Osteoblast (primary cell): ENCODE measurements around the gene WFDC9. TPM values are rescaled to one million over a fixed set of nuclear protein-coding genes. Genes with fewer than 3 reads are reported as not detected.
A peak's percentile ranks its signal among the peaks of the same experiment; 100 is the strongest.

ENCODE experiments used
- DNase-seq: peaks from one replicate; pipeline ENCODE4 v3.0.0; 2011; ENCODE audit warnings: low spot score, mixed read lengths; ENCODE audit not compliant: insufficient read length; ENCODE audit errors: missing footprints
- H2AFZ ChIP-seq: 2 replicates; pipeline ENCODE4 v1.6.0; 2011; ENCODE audit warnings: mild to moderate bottlenecking, low read length
- H3K27ac ChIP-seq: 2 replicates; pipeline ENCODE4 v1.5.1; 2011; ENCODE audit warnings: mild to moderate bottlenecking, low read depth, low read length, moderate library complexity
- H3K27me3 ChIP-seq: 2 replicates; pipeline ENCODE4 v1.6.0; 2012; ENCODE audit warnings: mild to moderate bottlenecking, control low read depth, inconsistent platforms, low read length, moderate library complexity; ENCODE audit not compliant: insufficient read depth
- H3K36me3 ChIP-seq: 2 replicates; pipeline ENCODE4 v1.5.1; 2011; ENCODE audit warnings: mild to moderate bottlenecking, low read length, control low read depth, moderate library complexity; ENCODE audit not compliant: insufficient read depth
- H3K4me1 ChIP-seq: 2 replicates; pipeline ENCODE4 v1.5.1; 2011; ENCODE audit warnings: mild to moderate bottlenecking, low read length, control low read depth, moderate library complexity; ENCODE audit not compliant: insufficient read depth
- H3K4me2 ChIP-seq: 2 replicates; pipeline ENCODE4 v1.6.0; 2011; ENCODE audit warnings: mild to moderate bottlenecking, low read length; ENCODE audit not compliant: insufficient read depth
- H3K4me3 ChIP-seq: fragments of 200-600 bp; sonication (generic); 3 replicates; pipeline ENCODE4 v1.5.1; 2012; ENCODE audit warnings: mild to moderate bottlenecking, low read length, inconsistent platforms; ENCODE audit not compliant: insufficient read depth
- H3K79me2 ChIP-seq: 2 replicates; pipeline ENCODE4 v1.6.0; 2012; ENCODE audit warnings: mild to moderate bottlenecking, low read length, control low read depth, inconsistent platforms; ENCODE audit not compliant: insufficient read depth
- H3K9me3 ChIP-seq: 2 replicates; pipeline ENCODE4 v1.5.1; 2011; ENCODE audit warnings: low read depth, low read length, control low read depth
- H4K20me1 ChIP-seq: 2 replicates; pipeline ENCODE4 v1.6.0; 2012; ENCODE audit warnings: mild to moderate bottlenecking, low read length, control low read depth; ENCODE audit not compliant: insufficient read depth
- total RNA-seq: library from RNA; depleted of rRNA; stranded (reverse); fragments of >200 nt; gene quantifications from 2 replicates; pipeline ENCODE4 v1.2.3, GENCODE V29; 2012
- TF ChIP-seq, protein P1 (sequence below): IDR thresholded peaks from 2 replicates; pipeline ENCODE4 v1.5.1; 2011; ENCODE audit warnings: mild to moderate bottlenecking, low read depth, low read length, moderate library complexity; ENCODE audit errors: extremely low read depth

The WFDC9 gene
- total RNA-seq, 1 donor, result not detected

DNA sequence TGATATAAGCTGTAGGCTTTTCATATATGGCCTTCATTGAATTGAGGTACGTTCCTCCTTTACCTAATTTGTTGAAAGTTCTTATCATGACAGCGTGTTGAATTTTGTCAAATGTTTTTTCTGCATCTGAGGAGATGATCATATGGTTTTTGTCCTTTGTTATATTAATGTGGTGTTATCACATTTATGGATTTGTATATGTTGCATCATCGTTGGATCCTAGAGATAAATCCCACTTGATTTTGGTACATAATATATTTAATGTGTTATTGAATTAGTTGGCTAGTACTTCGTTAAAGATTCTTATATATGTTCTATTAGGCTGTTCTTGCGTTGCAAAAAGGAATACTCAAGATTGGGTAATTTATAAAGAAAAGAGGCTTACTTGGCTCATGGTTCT lies 8.6 kb upstream of the WFDC9 start:
- DNase-seq, result no peak
- Histone ChIP-seq H3K79me2 (no peaks in the 10 kb centered on the region), H4K20me1 (no peaks in the 10 kb centered on the region), H3K4me1 (no peaks in the 10 kb centered on the region), H2AFZ (no peak overlapping the region), H3K36me3 (no peaks in the 10 kb centered on the region), H3K27me3 (no peaks in the 10 kb centered on the region), H3K4me3 (no peak overlapping the region), H3K27ac (no peak overlapping the region), H3K4me2 (no peak overlapping the region), H3K9me3 (no peaks in the 10 kb centered on the region)
- TF ChIP-seq, protein P1, sequence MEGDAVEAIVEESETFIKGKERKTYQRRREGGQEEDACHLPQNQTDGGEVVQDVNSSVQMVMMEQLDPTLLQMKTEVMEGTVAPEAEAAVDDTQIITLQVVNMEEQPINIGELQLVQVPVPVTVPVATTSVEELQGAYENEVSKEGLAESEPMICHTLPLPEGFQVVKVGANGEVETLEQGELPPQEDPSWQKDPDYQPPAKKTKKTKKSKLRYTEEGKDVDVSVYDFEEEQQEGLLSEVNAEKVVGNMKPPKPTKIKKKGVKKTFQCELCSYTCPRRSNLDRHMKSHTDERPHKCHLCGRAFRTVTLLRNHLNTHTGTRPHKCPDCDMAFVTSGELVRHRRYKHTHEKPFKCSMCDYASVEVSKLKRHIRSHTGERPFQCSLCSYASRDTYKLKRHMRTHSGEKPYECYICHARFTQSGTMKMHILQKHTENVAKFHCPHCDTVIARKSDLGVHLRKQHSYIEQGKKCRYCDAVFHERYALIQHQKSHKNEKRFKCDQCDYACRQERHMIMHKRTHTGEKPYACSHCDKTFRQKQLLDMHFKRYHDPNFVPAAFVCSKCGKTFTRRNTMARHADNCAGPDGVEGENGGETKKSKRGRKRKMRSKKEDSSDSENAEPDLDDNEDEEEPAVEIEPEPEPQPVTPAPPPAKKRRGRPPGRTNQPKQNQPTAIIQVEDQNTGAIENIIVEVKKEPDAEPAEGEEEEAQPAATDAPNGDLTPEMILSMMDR, result no peak

DNA sequence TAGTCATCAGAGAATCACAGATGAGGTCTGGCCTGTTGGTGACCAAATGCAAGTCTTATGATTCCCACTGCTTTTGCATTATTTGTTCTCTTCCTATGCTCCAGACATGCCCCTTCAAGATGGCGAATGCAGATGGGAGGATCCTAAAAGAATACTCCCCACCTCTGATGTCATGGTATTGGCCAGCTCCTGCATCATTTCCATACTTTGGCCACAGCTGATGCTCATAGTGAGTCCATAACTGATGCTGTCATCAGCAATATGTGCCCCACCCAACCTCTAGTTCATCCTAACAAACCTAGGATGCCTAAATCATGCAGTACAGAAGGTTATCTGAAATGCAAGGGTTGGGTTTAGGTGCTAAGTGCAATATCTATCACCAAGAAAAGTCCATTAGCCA lies 5.4 kb upstream of the WFDC9 start:
- H3K27ac ChIP-seq, result no peak overlapping the region
- H3K27me3 ChIP-seq, result no peaks in the 10 kb centered on the region
- no peaks in the 10 kb centered on the region for H3K4me1 ChIP-seq
- no peaks in the 10 kb centered on the region for H3K36me3 ChIP-seq
- DNase-seq, result peak; percentile 15
- no peaks in the 10 kb centered on the region for H3K79me2 ChIP-seq
- H3K4me3 ChIP-seq, result no peak overlapping the region
- H3K9me3 ChIP-seq, result no peaks in the 10 kb centered on the region
- H4K20me1 ChIP-seq, result no peaks in the 10 kb centered on the region
- no peak overlapping the region for H2AFZ ChIP-seq
- TF ChIP-seq, protein P1, result no peak
- H3K4me2 ChIP-seq, result no peak overlapping the region

DNA sequence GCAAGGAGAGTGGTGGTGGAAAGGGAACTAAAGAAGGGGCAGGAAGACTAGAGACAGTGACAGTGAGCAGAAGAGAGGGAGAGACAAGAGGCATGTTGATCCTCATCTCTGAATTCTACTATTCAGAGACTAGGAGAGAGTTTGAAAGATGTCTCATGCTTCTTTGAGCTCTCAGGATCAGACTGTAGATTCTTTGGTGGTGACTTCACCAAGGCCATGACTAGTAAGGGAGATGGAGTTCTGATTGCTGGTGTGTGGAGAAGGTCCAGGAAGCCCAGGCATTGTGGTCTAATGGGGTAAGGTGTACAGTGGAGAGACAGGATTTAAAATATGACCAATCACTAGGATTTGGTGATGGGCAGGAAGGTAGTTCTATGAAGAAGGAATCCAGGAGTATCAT lies 713 bp downstream of the WFDC9 start:
- H3K27me3 ChIP-seq, result peaks cover 3% of the 10 kb centered on the region
- H3K9me3 ChIP-seq, result no peaks in the 10 kb centered on the region
- DNase-seq, result no peak
- no peak overlapping the region for H3K4me3 ChIP-seq
- H4K20me1 ChIP-seq, result no peaks in the 10 kb centered on the region
- TF ChIP-seq, protein P1, result no peak
- no peak overlapping the region for H3K27ac ChIP-seq
- no peak overlapping the region for H2AFZ ChIP-seq
- no peaks in the 10 kb centered on the region for H3K4me1 ChIP-seq
- no peak overlapping the region for H3K4me2 ChIP-seq
- no peaks in the 10 kb centered on the region for H3K36me3 ChIP-seq
- no peaks in the 10 kb centered on the region for H3K79me2 ChIP-seq

DNA sequence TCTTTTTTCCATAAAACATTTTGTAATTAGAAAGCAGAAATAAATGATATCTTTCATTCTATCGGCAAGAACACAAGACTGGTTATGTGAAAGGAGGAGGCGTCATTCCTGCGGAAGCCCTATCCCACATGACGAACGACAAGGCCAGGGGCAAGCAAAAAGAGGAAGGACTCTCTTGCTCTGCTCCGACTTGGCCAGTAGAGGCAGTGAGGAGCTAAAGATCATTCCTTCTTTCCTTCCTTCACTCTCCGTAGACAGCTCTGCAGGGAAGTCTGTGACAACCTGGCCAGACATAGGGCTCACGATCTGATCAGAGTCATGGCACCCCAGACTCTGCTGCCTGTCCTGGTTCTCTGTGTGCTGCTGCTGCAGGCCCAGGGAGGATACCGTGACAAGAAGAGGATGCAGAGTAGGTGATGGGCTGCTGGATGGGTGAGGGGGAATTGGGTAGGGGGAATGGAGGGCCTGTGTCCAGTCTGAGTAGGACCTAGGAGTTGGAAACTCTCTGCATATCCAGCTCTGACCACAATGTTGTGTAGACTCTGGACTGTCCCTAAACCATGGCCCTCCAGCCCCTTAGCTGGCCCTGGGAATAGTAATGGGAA lies 1.5 kb downstream of the WFDC9 start, which contains the start of gene WFDC10A:
Gene WFDC10A, plus strand, starts transcription at position 244 of the 605 bp plus-strand sequence. Its CDS starts 75 bp downstream, at position 319.
- no peaks in the 10 kb centered on the region for H3K36me3 ChIP-seq
- H3K4me2 ChIP-seq, result peak within 1 kb of the TSS; percentile 7
- no peak within 1 kb of the TSS for H3K4me3 ChIP-seq
- no peak within 1 kb of the TSS for H3K27ac ChIP-seq
- H3K4me1 ChIP-seq, result no peaks in the 10 kb centered on the region
- peaks cover 3% of the 10 kb centered on the region for H3K27me3 ChIP-seq
- TF ChIP-seq, protein P1, result peak; percentile 79
- H3K9me3 ChIP-seq, result no peaks in the 10 kb centered on the region
- H3K79me2 ChIP-seq, result no peaks in the 10 kb centered on the region
- H2AFZ ChIP-seq, result peak within 1 kb of the TSS; percentile 38
- H4K20me1 ChIP-seq, result no peaks in the 10 kb centered on the region
- DNase-seq, result peak; percentile 84
